HFFc6 (cell line): ENCODE measurements around the gene TGFB3. TPM values are rescaled to one million over a fixed set of nuclear protein-coding genes. Genes with fewer than 3 reads are reported as not detected.

ENCODE experiments used
- DNase-seq: peaks from one replicate; pipeline ENCODE4 v3.0.0-alpha.2; 2018
- H3K27ac Mint-ChIP-seq: 2 replicates; pipeline ENCODE4 v1.8.0; 2020; ENCODE audit warnings: mild to moderate bottlenecking, mixed read lengths
- H3K27me3 Mint-ChIP-seq: 2 replicates; pipeline ENCODE4 v1.8.0; 2021; ENCODE audit warnings: mild to moderate bottlenecking, moderate library complexity, mixed read lengths; ENCODE audit not compliant: insufficient read depth
- H3K36me3 Mint-ChIP-seq: 2 replicates; pipeline ENCODE4 v1.8.0; 2021; ENCODE audit warnings: low read depth, mixed read lengths
- H3K4me1 Mint-ChIP-seq: 2 replicates; pipeline ENCODE4 v1.8.0; 2020; ENCODE audit warnings: low read depth, mixed read lengths
- H3K4me3 Mint-ChIP-seq: 2 replicates; pipeline ENCODE4 v1.8.0; 2020; ENCODE audit warnings: mild to moderate bottlenecking, moderate library complexity, mixed read lengths
- H3K9me3 Mint-ChIP-seq: 2 replicates; pipeline ENCODE4 v1.8.0; 2020; ENCODE audit warnings: mild to moderate bottlenecking, mixed read lengths
- total RNA-seq, 6 experiments: library from RNA; stranded (reverse); fragmentation: NEBNext Ultra II Directional; extraction: Animal tissue kit (Norgen Biotek cat#: 25700); gene quantifications; 2 replicates in 1 of 6; 3 replicates in 5 of 6; pipeline ENCODE4 v1.2.3, GENCODE V29; 2021
- TF ChIP-seq, protein P1 (sequence below): fragments of 200-600 bp; sonication (generic); IDR thresholded peaks from 2 replicates; pipeline ENCODE4 v1.5.0; 2021; ENCODE audit warnings: antibody characterized with exemption, mild to moderate bottlenecking

TGFB3 gene
- total RNA-seq, 6 experiments from 2014 or later = 4.4 to 9.3 (median 5.0) TPM

DNA sequence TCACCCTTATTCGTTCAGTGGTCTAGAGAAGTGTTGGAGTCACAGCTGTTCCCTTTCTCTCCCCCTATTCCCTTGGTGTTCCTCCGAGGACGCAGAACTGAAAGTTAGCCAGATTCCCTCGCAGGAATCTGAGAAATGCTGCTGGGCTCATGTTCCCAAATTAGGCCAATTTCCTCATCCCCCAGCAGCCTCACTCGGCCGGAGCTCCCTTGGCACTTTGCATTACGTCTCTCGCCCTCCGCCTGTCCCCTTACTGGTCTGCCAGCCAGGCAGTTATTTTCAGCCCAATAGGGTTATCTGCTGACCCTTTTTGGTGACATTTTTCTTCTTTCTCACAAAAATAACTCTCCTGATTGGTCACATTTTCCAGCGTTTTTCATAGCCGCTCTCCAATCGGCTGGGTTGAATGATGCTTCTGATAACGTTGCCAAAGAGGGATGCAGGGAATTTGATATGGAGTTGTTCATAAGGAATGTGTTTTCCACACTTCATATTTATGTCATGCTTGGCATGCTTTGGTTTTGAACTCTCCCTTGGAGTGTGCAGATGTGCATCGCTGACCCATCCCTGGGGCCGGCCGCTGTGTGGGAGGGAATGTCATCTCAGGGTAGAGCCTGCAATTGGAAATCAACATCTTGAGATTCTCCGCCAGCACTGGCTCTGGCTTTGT is 13.7 kb upstream of the TGFB3 start:
- H3K4me3 Mint-ChIP-seq = peak overlapping the region; percentile 82
- no peaks in the 10 kb centered on the region for H3K9me3 Mint-ChIP-seq
- H3K27me3 Mint-ChIP-seq = peaks cover 5% of the 10 kb centered on the region; the same call in 1 of the 2 replicates
- peaks cover 44% of the 10 kb centered on the region for H3K4me1 Mint-ChIP-seq
- TF ChIP-seq, protein P1, sequence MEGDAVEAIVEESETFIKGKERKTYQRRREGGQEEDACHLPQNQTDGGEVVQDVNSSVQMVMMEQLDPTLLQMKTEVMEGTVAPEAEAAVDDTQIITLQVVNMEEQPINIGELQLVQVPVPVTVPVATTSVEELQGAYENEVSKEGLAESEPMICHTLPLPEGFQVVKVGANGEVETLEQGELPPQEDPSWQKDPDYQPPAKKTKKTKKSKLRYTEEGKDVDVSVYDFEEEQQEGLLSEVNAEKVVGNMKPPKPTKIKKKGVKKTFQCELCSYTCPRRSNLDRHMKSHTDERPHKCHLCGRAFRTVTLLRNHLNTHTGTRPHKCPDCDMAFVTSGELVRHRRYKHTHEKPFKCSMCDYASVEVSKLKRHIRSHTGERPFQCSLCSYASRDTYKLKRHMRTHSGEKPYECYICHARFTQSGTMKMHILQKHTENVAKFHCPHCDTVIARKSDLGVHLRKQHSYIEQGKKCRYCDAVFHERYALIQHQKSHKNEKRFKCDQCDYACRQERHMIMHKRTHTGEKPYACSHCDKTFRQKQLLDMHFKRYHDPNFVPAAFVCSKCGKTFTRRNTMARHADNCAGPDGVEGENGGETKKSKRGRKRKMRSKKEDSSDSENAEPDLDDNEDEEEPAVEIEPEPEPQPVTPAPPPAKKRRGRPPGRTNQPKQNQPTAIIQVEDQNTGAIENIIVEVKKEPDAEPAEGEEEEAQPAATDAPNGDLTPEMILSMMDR = no peak
- DNase-seq = peak; percentile 48
- H3K27ac Mint-ChIP-seq = peak overlapping the region; percentile 83
- peaks cover 45% of the 10 kb centered on the region for H3K36me3 Mint-ChIP-seq

DNA sequence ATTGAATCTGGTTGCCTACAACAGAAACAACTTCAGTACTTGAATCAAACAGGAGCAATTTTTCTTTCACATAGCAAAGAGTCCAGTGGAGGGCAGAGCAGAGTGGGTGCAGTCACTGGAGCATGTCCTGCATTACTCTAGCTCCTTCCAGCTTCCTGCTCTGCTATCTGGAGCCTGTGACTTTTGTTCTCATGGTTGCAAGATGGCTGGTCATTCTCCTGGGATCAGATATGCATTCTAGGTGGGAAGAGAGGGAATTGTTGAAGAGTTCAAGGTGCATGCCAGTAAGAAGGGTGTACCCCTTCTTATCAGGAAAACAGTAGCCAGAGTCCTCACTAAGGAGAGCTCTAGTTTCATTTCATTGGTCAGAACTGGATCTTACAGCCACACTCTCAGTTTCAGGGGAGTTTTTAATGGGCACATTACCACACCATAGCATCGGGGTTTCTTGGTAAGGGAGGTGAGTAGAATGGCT is 11.8 kb upstream of the TGFB3 start:
- Mint-ChIP-seq H3K27me3 (peaks cover 5% of the 10 kb centered on the region; the same call in 1 of the 2 replicates), H3K9me3 (no peaks in the 10 kb centered on the region), H3K36me3 (peaks cover 42% of the 10 kb centered on the region), H3K4me1 (peaks cover 44% of the 10 kb centered on the region), H3K4me3 (no peak overlapping the region), H3K27ac (peak overlapping the region; percentile 3; the same call in 1 of the 2 replicates)
- TF ChIP-seq, protein P1 = no peak
- no peak for DNase-seq

DNA sequence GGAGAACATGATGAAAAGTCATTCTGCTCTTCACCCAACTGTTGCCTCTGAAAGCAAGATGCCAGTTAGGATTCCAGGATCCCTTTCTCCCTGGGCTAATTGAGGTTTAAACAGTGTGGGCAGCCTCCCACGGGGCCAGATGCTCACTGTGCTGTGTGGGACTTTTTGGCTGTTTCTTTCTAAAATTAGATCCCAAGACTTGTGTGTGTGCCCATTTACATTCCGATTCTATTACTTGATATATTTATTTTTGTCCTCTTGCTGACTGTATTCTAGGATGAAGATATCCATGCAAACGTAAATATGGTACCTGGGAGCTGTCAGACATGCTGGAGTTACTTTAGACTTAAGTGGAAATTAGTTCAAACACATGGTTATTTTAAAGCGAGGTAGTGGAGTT is 10.0 kb upstream of the TGFB3 start:
- Mint-ChIP-seq H3K9me3 (no peaks in the 10 kb centered on the region), H3K36me3 (peaks cover 24% of the 10 kb centered on the region), H3K4me1 (peaks cover 51% of the 10 kb centered on the region), H3K27me3 (peaks cover 3% of the 10 kb centered on the region; the same call in 1 of the 2 replicates), H3K4me3 (no peak overlapping the region), H3K27ac (peak overlapping the region; percentile 60; the same call in 1 of the 2 replicates)
- DNase-seq = no peak
- TF ChIP-seq, protein P1 = no peak

DNA sequence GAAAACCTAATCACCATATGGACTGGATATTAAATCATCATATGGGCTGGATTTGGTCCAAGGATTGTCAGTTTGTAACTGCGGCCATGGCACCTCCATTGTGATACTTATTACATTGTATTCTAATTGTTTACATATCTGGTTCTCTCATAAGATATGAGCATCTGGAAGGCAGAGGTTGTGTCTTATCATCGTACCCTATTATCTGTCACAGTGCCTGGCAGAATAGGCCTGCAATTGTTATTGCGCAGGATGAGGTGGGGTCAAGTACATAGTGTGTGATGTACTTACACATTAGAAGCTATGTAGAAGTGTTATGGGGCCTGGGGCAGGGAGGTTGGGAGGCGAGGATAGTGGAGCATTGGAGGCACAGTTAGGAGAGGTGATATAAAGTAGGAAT is 8.5 kb upstream of the TGFB3 start:
- TF ChIP-seq, protein P1 = no peak
- no peak overlapping the region for H3K4me3 Mint-ChIP-seq
- H3K36me3 Mint-ChIP-seq = peaks cover 17% of the 10 kb centered on the region
- H3K27ac Mint-ChIP-seq = no peak overlapping the region
- H3K4me1 Mint-ChIP-seq = peaks cover 47% of the 10 kb centered on the region
- no peak for DNase-seq
- no peaks in the 10 kb centered on the region for H3K9me3 Mint-ChIP-seq
- peaks cover 1% of the 10 kb centered on the region; the same call in 1 of the 2 replicates for H3K27me3 Mint-ChIP-seq

DNA sequence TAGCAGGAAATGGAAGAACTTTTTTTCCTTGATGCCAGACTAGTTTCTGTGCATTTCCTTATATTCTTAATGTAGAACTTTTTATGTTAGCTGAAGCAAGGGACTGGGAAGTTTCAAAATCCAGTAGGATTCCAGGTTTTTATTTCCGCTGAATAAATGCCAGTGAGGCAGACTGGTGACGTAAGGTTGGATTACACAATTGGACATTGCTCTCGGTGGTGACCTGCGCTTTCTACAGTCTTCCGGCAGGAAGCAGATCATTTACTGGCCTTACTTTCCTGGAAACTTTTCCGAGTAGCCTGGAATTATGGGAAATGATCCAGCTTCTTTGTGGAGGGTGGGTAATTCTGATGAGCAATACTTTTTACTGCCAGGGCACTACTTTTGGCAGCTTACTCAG is 7.3 kb upstream of the TGFB3 start:
- no peak for DNase-seq
- peaks cover 1% of the 10 kb centered on the region; the same call in 1 of the 2 replicates for H3K27me3 Mint-ChIP-seq

More for the DNA sequence above, 7.3 kb upstream of the TGFB3 start:
- Mint-ChIP-seq H3K4me3 (no peak overlapping the region), H3K4me1 (peaks cover 37% of the 10 kb centered on the region), H3K27ac (no peak overlapping the region), H3K36me3 (peaks cover 12% of the 10 kb centered on the region), H3K9me3 (no peaks in the 10 kb centered on the region)
- TF ChIP-seq, protein P1 = no peak
